ENCODE measurements around the gene TBL3. TPM values are rescaled to one million over a fixed set of nuclear protein-coding genes. Genes with fewer than 3 reads are reported as not detected.

TBL3 gene
- polyA plus RNA-seq, 1 donor from 2014 or later: 21.4 TPM

GRCh38 chr16:2007081-2007836, 35.4 kb downstream of the TBL3 start:
- H3K4me3 ChIP-seq (ENCODE audit: low read length): peak overlapping the region; percentile 87
- no peaks in the 10 kb centered on the region for H3K36me3 ChIP-seq (ENCODE audit: insufficient read depth, low read length)
- H4K20me1 ChIP-seq (ENCODE audit: insufficient read depth): peaks cover 5% of the 10 kb centered on the region
- H3K27ac ChIP-seq (ENCODE audit: low read length): no peak overlapping the region
- peak overlapping the region; percentile 75 for H3K9ac ChIP-seq (ENCODE audit: low read length)
- H3K4me2 ChIP-seq (ENCODE audit: low read length): no peak overlapping the region
- no peaks in the 10 kb centered on the region for H3K27me3 ChIP-seq (ENCODE audit: insufficient read depth, low read depth, low read length)
- no peak overlapping the region for H2AFZ ChIP-seq (ENCODE audit: low read depth, low read length)
- no peak for TF ChIP-seq CTCF (IDR thresholded peaks at IDR 0.05; ENCODE audit: poor library complexity, severe bottlenecking)
- TF ChIP-seq POLR2AphosphoS5 (IDR thresholded peaks at IDR 0.05): no peak
- no peak for TF ChIP-seq RAD21 (conservative IDR thresholded peaks at IDR 0.05)
- TF ChIP-seq MXI1 (conservative IDR thresholded peaks at IDR 0.05; ENCODE audit: poor library complexity, severe bottlenecking): no peak
- TF ChIP-seq REST (IDR thresholded peaks at IDR 0.05; ENCODE audit: borderline replicate concordance): no peak
- no peaks in the 10 kb centered on the region for H3F3A ChIP-seq (ENCODE audit: insufficient read depth, low read length, poor library complexity, severe bottlenecking)
- peaks cover 46% of the 10 kb centered on the region for H3K79me2 ChIP-seq (replicated peaks; ENCODE audit: insufficient read depth, low read length)
- H3K9me3 ChIP-seq (ENCODE audit: low read length): no peaks in the 10 kb centered on the region
- no peaks in the 10 kb centered on the region for H3K9me2 ChIP-seq (ENCODE audit: insufficient read depth, low read length)

GRCh38 chr16:2008009-2008526, 36.2 kb downstream of the TBL3 start:
- peak overlapping the region; percentile 34 for H3K4me2 ChIP-seq (ENCODE audit: low read length)
- TF ChIP-seq MXI1 (conservative IDR thresholded peaks at IDR 0.05; ENCODE audit: poor library complexity, severe bottlenecking) (no peak), EP300 (conservative IDR thresholded peaks at IDR 0.05; ENCODE audit: poor library complexity, severe bottlenecking) (no peak), CTCF (IDR thresholded peaks at IDR 0.05; ENCODE audit: poor library complexity, severe bottlenecking) (no peak), REST (IDR thresholded peaks at IDR 0.05; ENCODE audit: borderline replicate concordance) (no peak), RAD21 (conservative IDR thresholded peaks at IDR 0.05) (no peak), TAF1 (IDR thresholded peaks at IDR 0.05; ENCODE audit: low read depth) (no peak), EZH2 (IDR thresholded peaks at IDR 0.05; ENCODE audit: borderline replicate concordance, insufficient read depth, low read length, poor library complexity, severe bottlenecking) (no peak), POLR2AphosphoS5 (IDR thresholded peaks at IDR 0.05) (no peak)
- H3F3A ChIP-seq (ENCODE audit: insufficient read depth, low read length, poor library complexity, severe bottlenecking): no peaks in the 10 kb centered on the region
- no peak overlapping the region for H3K27ac ChIP-seq (ENCODE audit: low read length)
- H3K9ac ChIP-seq (ENCODE audit: low read length): peak overlapping the region; percentile 75
- no peaks in the 10 kb centered on the region for H3K9me2 ChIP-seq (ENCODE audit: insufficient read depth, low read length)
- peaks cover 46% of the 10 kb centered on the region for H3K79me2 ChIP-seq (replicated peaks; ENCODE audit: insufficient read depth, low read length)
- no peak overlapping the region for H2AFZ ChIP-seq (ENCODE audit: low read depth, low read length)
- H3K27me3 ChIP-seq (ENCODE audit: insufficient read depth, low read depth, low read length): no peaks in the 10 kb centered on the region
- H3K4me3 ChIP-seq (ENCODE audit: low read length): peak overlapping the region; percentile 87
- H3K36me3 ChIP-seq (ENCODE audit: insufficient read depth, low read length): no peaks in the 10 kb centered on the region
- H4K20me1 ChIP-seq (ENCODE audit: insufficient read depth): peaks cover 5% of the 10 kb centered on the region
- H3K9me3 ChIP-seq (ENCODE audit: low read length): no peaks in the 10 kb centered on the region

Data from neural cell (in vitro differentiated cells).